ENCODE results near the gene HYLS1.

GRCh38 chr11:125886997-125887372 lies 483 bp upstream of the HYLS1 start:
- TF ChIP-seq CTCF (IDR thresholded peaks at IDR 0.05; ENCODE audit: low read depth, low read length, poor library complexity, severe bottlenecking) = no peak
- TF ChIP-seq EZH2phosphoT487 (IDR thresholded peaks at IDR 0.05; ENCODE audit: borderline replicate concordance, low read length) = no peak

Data from DOHH2 (cell line).